Breast epithelium (tissue), 3 donors: ENCODE results near the gene NEDD8.

ENCODE experiments used
- CTCF ChIP-seq, 3 donors: fragments of 450-650 bp; IDR thresholded peaks; one replicate each; pipeline ENCODE4 v1.5.1; 2016 to 2017; ENCODE audit warnings: antibody characterized with exemption in 3 of 3, mild to moderate bottlenecking in 3 of 3, moderate library complexity in 3 of 3
- POLR2A ChIP-seq: fragments of 450-650 bp; IDR thresholded peaks from one replicate; pipeline ENCODE4 v1.6.1; 2016; ENCODE audit warnings: antibody characterized with exemption, mild to moderate bottlenecking, moderate library complexity

- no peak for TF ChIP-seq CTCF (IDR thresholded peaks at IDR 0.05)
- TF ChIP-seq POLR2A: no peak
Measured at GRCh38 chr14:24194873-24195185, 37.3 kb downstream of the NEDD8 start.
